Testis (tissue), 2 donors: ENCODE results near the gene RBM17.

Experiments used
- CTCF ChIP-seq, 3 experiments: fragments of 450-650 bp in 2 of 3; fragments of 200-600 bp in 1 of 3; sonication (generic) in 1 of 3; IDR thresholded peaks; one replicate each; pipeline ENCODE4 v1.5.1; 2016 to 2019; ENCODE audit warnings: antibody characterized with exemption in 3 of 3, mild to moderate bottlenecking in 2 of 3, moderate library complexity in 1 of 3
- POLR2A ChIP-seq: fragments of 450-650 bp; IDR thresholded peaks from one replicate; pipeline ENCODE4 v1.6.1; 2017; ENCODE audit warnings: antibody characterized with exemption, mild to moderate bottlenecking, moderate library complexity

GRCh38 chr10:6120691-6121090, 31.9 kb downstream of the RBM17 start:
- TF ChIP-seq CTCF (IDR thresholded peaks at IDR 0.05) = no peak
- TF ChIP-seq POLR2A = no peak
